HG03571 (cell line): ENCODE results near the gene BBX.

ENCODE experiments used
- ATAC-seq: cut with Tn5 transposase; IDR thresholded peaks from one replicate; pipeline ENCODE4 v1.9.1; 2021; ENCODE audit not compliant: unreplicated experiment

Gene BBX

DNA sequence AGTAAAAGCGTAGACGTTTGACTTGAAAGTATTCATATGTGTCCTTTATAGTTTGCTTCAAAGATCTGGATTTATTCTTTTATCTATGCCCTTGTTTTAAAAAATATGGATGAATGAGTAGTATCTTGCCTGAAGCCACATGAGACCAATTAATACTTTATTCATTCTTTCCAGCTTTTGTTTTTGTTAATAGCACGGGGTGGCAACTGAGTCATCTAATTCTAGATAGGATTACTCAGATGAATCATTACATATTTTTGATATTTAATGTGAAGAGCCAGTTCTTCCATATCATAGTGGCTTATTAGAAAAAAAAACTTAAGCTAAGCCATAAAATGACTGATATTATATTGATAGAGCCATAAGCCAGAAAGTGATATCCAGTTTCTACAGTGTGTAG, 121.9 kb downstream of the BBX start:
- no peak for ATAC-seq

DNA sequence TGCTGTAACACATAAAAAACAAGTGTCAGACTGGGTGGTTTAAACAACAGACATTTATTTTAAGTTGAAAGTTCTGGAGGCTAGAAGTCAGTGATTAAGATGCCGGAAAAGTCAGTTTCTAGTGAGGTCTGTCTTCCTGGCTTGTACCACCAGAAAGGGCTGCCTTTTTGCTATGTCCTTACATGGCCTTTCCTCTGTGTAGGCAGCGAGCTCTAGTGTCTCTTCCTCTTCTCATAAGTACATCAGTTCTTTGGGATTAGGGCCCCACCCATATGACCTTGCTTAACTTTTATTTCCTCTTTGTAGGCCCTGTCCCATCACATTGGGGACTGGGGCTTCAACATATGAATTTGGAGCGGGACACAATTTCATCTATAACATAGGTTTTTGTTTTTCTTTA, 128.0 kb downstream of the BBX start:
- ATAC-seq = no peak

DNA sequence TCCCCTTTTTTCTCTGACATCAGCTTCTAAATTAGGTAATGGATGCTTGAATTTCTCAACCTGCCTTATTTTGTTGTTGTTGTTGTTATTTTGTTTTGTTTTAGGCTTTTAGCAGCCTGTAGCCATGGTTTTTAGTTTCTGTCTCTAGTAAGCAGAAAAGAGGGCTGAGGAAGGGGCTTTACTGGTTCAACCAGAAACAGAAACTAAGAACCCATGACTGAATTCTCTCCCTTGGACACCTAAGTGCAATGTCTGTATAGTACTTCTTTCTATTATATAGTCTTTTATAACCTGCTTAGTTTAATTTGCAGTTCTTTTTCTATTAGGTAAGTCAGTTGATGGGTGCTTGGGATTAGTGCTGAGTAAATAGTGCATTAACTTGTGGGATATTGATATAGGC, 129.0 kb downstream of the BBX start:
- ATAC-seq = peak; percentile 56

GRCh38 chr3:107654218-107654617, 131.5 kb downstream of the BBX start:
- ATAC-seq = no peak

- no peak for ATAC-seq
These were observed 135.2 kb downstream of the BBX start for GRCh38 chr3:107657971-107658370.

DNA sequence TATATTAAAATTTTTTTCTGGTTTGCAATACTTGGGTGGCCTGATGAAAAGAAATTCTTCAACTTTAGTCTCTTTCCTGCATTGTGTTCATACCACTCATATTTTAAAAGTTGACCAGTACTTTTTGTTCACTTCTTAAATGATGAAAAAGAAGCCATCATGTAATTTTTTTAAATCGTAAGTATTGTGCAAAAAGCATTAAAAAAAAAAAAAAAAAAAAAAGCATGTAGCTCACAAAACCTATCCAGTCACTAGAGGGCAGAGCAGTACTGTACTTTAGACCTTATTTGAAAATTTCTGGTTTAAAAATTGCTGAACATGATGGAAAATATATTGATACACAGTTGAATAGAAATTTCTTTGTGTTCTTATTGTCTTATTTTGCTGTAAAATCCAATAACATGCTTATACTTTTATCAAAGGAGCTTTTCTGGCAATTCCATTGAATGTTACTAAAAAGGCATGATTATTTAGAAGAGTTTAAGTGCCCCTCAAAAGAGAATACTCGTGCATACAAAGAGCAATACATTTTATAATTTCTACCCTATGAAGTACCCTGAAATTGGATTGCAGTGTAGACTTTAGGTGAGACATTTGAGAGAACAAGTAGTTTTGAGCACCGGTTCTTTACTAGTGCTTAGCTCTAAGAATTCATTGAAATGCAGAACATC, 137.7 kb downstream of the BBX start:
- ATAC-seq = no peak

DNA sequence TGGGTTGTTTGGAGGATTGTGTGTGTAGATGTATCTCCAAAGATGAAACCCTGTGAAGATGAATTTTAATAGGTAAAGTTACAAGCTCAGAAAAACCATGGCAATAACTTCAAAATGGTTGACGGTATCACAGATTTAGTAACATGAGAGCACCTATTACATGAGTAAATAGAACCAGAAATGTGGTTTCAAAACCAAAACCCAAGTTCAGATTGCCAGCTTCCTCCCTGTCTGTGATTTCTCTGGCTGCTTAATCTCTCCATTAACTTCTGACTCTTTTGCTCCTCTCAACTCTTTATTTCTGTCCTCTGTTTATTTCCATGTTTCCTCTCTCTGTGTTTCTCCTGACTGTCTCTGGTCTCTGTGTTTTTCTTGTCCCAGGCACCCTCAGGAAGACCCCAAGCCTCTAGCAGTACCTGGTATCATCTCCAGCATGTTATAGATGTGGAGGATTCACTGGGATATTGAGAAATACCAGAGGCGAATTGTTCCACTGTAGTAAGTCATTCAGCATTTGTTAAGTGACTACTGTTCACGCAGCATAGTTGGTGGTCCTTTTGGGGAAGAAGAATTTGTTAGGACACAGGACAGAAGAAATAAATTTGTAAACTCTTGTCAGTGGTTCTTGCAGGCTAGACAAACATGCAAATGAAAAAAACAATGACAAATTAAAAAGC, 138.8 kb downstream of the BBX start:
- peak; percentile 51 for ATAC-seq

- no peak for ATAC-seq
These were observed 139.4 kb downstream of the BBX start for GRCh38 chr3:107662124-107662507.

- ATAC-seq = no peak
These were observed 139.8 kb downstream of the BBX start for GRCh38 chr3:107662586-107662985.

- ATAC-seq = no peak
These were observed 140.5 kb downstream of the BBX start for GRCh38 chr3:107663266-107663665.

DNA sequence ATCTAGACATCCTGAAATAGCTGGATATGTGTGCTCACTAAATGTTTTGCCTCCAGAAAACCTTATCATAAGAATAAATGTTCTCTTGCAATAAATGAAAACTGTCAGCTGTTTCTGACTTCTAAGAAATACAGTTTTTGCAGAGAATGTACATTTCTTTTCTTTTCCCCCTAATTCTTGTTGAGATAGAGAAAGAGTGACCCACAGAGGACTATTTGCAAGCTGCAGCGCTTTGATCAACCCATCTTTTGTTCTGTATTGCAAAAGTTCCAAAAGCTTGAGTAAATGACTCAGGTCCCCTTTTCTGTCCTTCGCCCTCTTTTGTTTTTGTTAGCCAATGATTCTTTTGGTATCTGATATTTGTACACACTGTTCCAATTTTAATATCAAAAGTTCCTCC, 141.9 kb downstream of the BBX start:
- no peak for ATAC-seq

DNA sequence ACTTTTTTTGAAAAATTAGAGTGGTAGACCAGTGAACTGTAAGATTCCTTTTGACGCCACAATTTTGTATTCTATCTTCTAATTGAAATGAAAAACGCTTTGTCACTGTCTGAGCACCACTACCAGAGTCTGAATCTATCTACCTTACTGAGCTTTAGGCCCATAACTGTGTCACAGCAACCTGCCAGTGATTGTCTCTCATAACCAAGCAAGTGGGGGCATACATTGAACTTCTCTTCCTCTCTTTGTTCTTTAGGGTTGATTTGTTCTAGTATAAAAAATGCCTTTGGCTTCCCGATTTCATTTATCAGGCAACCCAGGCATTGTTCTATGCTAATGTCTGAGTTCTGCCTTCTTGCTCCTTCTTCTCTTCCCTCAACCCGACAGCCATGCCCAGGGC, 142.6 kb downstream of the BBX start:
- ATAC-seq = no peak

GRCh38 chr3:107666853-107667252, 144.1 kb downstream of the BBX start:
- no peak for ATAC-seq

DNA sequence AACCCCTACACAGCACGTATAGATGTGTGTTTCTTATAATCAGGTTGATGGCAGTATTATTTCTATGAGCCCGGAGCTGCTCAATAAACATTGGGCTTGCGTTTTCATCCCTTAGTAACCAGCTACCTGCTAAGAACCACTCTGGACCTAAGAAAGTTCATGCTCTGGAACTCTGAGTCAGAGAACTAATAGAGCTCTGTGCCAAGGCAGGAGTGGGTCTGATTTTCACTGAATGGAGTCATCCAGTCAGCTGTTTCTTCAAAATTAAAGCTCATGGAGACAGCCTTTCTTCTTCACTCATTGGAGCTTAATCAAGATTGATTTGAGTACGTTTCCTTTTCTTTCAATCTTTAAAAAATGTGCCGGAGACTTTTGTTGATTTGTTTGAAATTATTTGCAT, 145.7 kb downstream of the BBX start:
- ATAC-seq = no peak

GRCh38 chr3:107668963-107669362, 146.2 kb downstream of the BBX start:
- ATAC-seq = no peak

- no peak for ATAC-seq
These were observed 146.9 kb downstream of the BBX start for GRCh38 chr3:107669669-107670068.

DNA sequence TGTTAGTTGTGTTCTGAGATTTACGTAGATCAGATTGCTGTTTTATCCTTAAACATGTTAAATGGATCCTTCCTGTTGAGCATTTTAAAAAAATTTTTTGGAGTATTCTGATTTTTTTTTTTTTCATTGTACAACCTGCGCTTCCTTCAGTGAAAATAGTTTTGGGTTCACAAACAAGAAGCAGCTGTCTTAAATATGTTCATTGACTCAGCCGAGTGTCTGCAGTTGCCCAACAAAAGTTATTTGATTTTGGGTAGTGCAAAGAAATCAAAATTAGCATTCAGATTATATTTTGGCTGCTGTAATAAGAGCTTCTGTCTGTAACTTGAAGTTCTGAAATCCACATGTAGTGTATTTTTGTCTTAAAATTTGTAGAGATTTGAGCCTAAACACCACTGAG, 148.2 kb downstream of the BBX start:
- ATAC-seq = no peak

DNA sequence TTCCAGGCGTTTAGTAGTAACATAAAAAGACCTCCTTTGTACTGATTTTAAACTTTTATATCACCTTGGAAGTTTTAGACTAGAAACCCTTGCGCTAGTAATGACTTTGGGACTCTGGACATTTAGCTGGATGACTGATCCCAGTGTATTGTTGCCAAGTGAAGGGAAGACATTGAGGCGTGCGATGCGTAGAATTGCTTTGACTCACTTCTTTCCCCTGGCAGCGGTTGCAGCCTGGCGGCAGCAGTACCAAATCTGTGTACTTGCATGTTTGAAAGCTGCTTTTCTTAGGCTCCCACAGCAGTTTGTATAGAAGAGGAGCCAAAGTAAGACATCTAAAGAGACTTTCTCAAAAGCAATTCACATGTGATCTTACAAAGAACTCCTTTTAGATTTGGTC, 151.6 kb downstream of the BBX start:
- no peak for ATAC-seq

GRCh38 chr3:107675233-107675900, 152.6 kb downstream of the BBX start:
- ATAC-seq = no peak

DNA sequence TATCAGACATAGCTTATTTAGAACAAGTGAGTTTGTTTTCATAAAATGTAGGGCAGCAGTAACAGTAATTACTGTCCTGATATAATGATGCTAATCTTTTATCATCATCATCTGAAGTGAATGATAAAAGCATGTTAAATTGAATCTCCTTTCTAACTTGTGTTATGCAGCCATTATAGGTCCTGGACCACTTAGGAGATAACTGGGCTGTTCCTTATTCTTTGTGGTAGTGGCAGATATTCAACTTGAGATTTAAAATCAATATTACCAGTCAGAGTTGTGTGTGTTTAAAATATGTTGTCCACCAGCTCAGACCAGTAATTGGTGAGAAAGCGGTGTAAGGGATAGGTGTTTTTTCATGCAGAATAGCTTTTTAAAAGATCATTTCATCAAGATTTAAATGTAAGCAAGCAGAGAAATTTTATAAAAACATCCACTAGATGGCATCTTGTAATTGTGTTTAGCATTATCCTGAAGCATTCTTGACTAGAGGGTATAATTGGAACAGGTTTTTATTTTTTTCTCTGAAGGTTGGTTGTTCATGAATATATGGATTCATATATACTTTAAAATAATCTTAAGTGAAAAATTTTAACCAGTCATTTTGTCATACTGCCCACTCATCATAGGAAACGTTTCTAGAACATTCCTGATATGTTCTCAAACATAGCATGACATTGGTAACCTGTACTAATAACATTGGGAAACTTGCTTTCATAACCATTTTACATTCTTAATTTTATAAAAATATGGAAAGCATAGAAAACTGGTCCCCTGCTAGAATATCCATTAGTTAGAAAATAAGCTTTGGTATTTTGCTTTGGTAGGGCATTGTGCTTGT, 153.9 kb downstream of the BBX start:
- no peak for ATAC-seq

DNA sequence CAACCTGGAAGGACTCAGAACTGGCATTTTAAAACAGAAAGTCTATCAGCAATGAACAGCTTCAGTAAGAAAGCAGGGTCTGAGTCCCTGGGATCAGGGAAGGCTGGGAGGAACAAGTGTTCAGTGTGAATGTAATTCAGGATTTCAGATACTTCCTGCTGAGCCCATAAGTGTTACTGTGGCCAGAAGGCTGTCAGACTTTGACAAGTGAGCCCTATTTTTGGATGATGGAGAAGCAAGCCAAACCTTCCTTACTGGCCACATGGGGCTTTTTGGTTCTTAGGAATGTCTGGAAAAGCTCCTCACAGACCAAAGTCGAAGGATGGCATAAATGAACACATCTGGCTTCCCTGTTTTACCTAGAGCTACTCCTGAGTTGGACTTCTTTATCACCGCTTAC, 157.2 kb downstream of the BBX start:
- ATAC-seq = no peak

DNA sequence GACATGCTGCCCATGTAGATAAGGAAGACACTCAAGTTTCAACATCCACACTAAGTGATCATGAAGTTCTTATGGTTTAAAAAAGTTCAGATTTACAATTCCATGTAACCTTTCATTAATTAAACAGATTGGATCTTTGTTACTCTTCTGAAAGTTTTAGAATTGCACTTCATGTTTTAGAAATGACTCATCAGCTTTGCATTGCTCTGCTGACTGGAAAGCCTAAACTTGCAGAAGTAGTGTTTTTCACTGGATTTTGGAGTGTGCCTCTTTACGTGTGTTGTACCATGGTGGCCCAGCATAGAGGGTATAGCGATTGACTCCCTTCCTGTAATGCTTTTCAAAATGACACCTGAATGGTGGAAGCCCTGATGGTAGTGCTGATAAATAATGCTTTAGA, 157.9 kb downstream of the BBX start:
- ATAC-seq = no peak
